ENCODE data around the gene TGFB1. TPM values are rescaled to one million over a fixed set of nuclear protein-coding genes. Genes with fewer than 3 reads are reported as not detected.

Gene TGFB1
- total and polyA plus RNA-seq, 9 of the 15 experiments (the other 6 are each of a cell fraction or from before 2014, with no cell fraction given) = 0.24 to 159 (median 17.2) TPM

GRCh38 chr19:41353466-41354342 is at the start of gene TGFB1 (continued):
- peak; percentile 18; the same call in 1 of the 2 replicates for TF ChIP-seq ZBTB33 (CRISPR knock-in tag; IDR thresholded peaks at IDR 0.05)
- TF ChIP-seq JUND (IDR thresholded peaks at IDR 0.05; ENCODE audit: borderline replicate concordance, low read depth, low read length) = peak; percentile 42
- no peak; the same call in 2 of the 3 replicates for TF ChIP-seq JUND (tag; IDR thresholded peaks at IDR 0.05; ENCODE audit: borderline replicate concordance, low read depth, low read length)
- TF ChIP-seq SMAD2 (IDR thresholded peaks at IDR 0.05; ENCODE audit: low read depth, low read length) = no peak
- TF ChIP-seq TARDBP (IDR thresholded peaks at IDR 0.05) = 0 out of 2 replicates have a peak, but pooled peaks have one; percentile 60
- no peak for TF ChIP-seq CREB3L1 (IDR thresholded peaks at IDR 0.05; ENCODE audit: borderline replicate concordance, low read depth)
- TF ChIP-seq ARID3B (CRISPR knock-in tag; IDR thresholded peaks at IDR 0.05; ENCODE audit: borderline replicate concordance) = no peak
- no peak for TF ChIP-seq ARID1B (IDR thresholded peaks at IDR 0.05)
- peak; percentile 37; the same call in 1 of the 2 replicates for TF ChIP-seq PKNOX1 (IDR thresholded peaks at IDR 0.05)
- no peak for TF ChIP-seq NFATC3 (IDR thresholded peaks at IDR 0.05)
- peak; percentile 100 for TF ChIP-seq VEZF1 (CRISPR knock-in tag; IDR thresholded peaks at IDR 0.05)
- 0 out of 4 replicates have a peak, but pooled peaks of 1 of the 2 experiments have one; percentile 22 for TF ChIP-seq ETV6 (IDR thresholded peaks at IDR 0.05; ENCODE audit: borderline replicate concordance in 1 of 2, low read depth in 2 of 2, low read length in 1 of 2)
- TF ChIP-seq ETV6 (CRISPR knock-in tag; IDR thresholded peaks at IDR 0.05; ENCODE audit: borderline replicate concordance) = no peak
- TF ChIP-seq ZNF12 (CRISPR knock-in tag; IDR thresholded peaks at IDR 0.05) = no peak
- TF ChIP-seq ATF6 (CRISPR knock-in tag; IDR thresholded peaks at IDR 0.05) = peak; percentile 81
- TF ChIP-seq ZBTB7A (IDR thresholded peaks at IDR 0.05; ENCODE audit: borderline replicate concordance, control insufficient read depth, low read depth, low read length) = peak; percentile 94
